HG03095 (cell line): ENCODE measurements around the gene CLDN9.

Experiments used
- ATAC-seq: cut with Tn5 transposase; IDR thresholded peaks from one replicate; pipeline ENCODE4 v1.9.1; 2021; ENCODE audit warnings: moderate library complexity; ENCODE audit not compliant: unreplicated experiment

Gene CLDN9

DNA sequence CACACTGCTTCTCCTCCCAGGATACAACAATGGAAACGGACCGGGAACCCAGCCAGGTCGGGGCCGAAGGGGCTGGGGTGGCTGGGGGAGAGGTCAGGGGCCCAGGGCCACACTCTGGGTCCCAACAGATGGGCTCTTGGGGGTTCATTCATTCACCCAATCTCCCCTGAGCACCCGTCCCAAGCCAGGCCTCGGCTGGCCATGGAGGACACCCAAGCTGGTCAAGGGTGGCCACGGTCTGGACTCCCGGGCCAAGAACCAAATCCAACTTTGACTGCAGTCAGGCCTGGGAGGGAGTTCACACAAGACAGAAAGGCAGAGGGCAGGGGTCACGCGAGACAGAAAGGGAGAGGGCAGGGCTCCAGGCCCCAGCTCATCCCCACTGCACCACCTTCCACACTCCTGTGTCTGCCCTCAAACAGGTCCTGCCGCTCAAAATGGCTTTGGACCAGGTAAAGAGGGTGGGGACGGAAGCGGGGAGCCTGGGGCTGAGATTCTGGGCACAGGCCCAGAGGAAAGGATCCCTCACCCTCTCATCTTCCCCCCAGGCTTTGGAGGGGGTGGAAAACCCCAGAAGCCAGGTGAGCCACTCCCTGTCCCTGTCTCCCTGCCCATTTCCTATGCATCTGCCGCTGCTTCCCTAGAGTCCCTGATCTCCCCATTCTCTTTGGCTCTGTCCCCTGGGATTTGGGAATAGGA lies 20.2 kb upstream of the CLDN9 start:
- no peak for ATAC-seq

DNA sequence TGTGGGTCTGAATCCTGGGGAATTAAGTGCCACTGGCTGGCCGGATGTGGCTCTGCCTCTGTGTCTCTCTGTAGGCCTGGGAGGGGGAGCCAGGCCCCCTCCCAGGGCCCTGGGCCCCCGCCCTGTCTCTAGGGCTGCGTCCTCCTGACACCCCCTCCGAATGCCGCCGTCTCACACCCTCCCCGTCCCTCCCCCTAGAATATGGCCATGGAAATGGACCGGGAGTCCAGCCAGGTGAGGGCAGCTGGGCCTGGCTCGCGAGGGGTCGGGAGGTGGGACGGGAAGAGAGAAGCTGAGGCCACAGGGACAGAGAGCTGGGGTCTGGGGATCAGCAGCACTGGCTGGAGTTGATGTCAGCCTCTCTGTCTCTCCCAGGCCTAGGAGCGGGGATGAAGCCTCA lies 16.4 kb upstream of the CLDN9 start:
- no peak for ATAC-seq

DNA sequence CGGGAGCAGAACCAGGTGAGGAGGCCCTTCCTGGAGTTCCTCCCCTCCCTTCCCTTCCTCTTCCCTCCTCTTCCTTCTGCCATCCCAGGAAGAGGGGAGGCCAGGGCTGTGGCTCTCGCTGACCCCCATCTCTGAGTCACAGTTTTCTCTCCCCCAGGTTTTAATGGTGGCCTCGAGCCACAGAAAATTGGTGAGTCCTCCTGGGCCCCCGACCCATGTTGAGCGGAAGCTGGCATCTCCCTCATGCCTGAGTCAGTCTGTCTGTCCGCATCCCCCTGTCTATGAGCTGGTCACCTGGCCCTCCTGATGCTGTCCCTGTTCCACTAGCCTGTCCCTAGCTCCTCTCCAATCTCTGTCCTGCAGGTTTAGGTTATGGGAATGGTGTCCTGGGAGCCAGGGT lies 12.8 kb upstream of the CLDN9 start:
- ATAC-seq = no peak

DNA sequence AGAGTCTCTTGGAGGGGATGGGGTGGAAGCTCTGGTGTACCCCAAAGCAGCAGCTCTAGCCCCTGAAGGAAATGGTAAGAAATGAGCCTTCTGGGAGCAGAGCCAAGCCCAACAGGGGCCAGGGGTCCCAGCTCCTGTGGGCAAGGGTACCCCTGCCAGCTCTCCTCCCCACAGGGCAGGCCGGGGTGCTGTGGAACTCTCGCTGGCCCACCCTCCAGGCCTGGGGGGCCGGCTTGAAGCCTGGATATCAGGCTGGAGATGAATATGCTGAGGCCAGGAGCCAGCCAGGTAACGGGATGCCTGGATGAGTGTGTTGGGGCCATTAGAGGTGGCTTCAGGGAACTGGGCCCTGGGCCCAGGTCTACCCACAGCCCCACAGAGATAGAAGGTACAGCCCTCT lies 12.2 kb upstream of the CLDN9 start:
- ATAC-seq = no peak

DNA sequence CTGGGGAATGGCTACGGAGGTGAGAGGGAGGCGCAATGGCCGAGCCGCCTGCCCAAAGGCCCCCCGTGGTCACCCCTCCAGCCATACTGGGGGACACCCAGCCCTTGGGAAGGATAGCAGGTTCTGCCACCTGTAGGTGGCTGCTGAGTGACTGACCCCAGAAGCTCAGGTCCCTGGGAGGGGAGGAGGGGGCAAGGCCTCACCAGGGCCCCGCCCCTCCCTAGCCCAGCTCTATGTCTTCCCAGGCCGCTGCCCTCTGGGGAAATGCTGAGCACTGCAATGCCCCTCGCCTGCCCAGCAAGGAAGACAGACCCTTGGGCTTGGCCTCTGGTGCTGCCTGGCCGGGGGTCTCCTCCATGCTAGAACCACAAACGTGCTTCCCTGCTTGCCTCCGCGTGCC lies 11.4 kb upstream of the CLDN9 start:
- no peak for ATAC-seq

DNA sequence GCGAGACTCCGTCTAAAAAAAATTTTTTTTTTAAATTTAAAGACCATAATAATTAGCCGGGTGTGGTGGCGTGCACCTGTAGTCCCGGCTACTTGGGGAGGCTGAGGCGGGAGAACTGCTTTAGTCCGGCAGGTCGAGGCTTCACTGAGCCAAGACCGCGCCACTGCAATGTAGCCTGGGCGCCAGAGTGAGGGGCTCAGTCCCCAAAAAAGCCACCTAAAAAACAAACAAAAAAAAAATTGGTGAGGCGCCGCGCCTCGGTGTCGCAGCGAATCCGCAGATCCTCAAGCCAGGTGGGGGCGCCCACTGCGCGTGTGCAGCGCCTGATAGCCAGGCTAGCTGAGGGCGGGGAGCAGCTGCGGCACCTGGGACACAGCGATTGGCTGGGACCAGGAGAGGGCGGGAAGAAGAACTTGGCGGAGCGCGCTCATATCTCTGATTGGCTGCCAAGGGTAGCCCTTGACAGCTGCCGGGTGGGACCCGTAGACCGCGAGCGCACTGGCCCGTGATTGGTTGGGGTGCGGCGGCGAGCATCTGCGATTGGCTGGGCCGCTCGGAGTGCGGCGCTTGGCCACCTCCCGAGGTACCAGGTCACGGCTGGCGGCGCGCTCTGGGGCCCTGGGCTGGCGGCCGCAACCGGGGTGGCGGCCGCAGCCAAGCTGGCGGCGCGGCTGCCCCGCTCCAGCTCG lies 9.0 kb upstream of the CLDN9 start:
- ATAC-seq = peak; percentile 92

DNA sequence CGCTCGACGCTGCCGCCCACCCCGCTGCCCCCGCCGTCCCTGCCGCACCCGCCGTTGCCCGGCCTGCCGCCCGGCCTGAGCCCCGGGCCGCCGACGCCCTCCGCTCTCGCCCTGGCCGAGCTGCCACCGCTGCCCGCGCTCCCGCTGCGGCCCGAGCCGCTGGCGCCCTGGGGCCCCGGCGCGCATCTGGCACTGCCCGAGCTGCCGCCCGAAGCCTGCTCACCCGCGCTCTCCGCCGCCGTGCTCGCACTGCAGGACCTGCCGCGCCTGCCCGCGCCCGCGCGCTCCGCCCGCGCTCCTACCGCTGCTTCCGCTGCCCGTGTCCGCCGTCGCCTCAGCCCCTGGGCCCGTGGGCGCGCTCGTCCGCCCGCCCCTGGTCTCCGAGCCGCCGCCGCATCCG lies 8.4 kb upstream of the CLDN9 start:
- no peak for ATAC-seq

DNA sequence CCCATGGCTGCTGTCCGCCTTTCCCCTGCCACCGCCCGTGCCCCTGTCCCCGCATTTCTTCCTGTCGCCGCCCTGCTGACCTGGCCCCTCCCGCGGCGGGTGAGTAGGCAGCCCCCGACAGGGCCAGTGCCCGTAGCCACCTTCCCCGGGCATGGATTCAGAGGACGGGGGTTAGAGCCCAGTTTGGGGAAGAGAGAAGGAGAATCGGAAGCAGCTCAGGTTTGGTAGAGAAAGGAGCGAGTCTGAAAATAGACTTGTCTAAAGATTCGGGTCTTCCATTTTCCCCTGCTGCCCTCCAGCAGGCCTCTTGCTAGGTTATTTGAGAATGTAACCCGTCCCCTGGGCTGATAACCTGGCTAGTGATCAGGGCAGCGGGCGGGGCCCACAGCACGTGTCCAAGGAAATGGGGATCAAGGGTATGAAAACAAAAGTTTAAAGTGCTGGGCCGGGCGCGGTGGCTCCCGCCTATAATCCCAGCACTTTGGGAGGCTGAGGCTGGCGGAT lies 7.9 kb upstream of the CLDN9 start:
- ATAC-seq = no peak

DNA sequence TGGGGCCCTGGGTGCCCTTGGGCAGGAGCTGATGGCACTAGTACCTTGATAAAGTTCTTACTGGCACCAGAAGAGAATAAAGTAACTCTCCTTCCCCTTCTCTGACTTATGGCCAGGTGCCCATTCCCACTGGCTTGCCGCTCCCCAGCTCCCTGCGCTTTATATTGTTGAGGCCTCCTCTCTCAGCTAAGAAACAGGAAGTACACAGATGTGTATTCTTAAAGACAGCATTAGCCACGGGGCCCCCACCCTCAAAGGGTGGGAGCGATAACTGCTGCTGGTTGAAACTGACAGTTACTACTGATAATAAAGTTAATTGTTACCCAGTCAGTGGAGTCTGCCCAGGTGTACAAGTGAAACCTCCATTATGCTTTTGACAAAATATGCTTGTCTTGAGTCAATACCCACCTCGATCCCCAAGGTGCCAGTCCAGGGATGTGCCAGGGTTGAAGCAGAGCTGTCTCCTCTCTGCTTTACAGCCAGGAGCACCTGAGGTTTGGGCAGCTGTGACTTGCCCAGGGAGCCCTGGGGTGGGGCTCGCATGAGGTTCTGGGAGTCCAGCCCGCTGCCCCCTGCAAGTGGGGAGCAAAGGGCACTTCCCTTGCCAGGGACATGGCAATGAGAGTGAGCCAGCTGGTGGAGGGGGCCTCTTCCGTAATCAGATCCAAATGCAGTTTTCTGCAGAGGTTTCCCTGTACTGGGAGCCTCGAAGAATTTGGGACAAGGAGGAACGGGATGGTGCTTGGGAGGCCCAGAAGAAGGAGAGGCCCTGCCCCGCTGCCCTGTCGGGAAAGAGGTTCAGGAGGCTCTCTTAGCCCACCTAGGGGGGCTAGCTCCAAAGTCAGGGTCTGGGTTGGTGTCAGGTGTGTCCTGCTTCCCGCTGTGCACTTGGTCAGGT lies 5.4 kb upstream of the CLDN9 start:
- no peak for ATAC-seq

DNA sequence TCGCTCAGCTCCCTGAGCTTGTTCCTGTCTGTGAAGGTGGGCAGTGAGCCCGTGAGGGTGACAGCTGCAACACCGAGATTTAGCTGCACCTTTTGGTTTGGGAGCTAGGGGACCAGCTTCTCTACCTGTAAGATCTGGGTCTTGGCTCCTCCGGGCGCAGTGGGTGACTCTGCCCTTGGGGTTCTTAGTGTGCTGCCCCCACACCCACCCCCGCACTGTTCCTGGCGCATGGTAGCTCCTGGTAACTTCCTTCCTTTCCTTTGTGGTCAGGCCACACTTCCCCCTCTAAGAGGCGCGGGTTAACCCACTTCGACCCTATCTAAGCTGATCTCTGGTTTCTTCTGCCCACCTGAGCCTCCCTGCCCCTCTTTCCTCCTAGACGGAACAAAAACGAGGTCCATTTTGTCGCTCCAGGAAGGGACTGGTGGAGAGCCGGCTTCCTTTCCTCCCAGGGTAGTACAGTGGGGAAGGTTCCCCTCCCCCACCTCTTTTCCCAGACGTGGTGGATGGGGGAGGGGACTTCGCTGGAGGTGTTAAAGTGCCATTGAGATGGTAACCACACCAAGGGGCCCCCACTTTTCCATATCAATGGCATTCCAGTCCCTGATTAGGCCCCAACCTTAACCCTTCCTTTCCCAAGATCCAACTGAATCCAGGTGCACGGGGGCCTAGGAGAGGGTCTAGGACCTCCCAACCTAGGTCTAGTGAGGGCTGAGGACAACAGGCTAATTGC lies 4.6 kb upstream of the CLDN9 start:
- no peak for ATAC-seq

DNA sequence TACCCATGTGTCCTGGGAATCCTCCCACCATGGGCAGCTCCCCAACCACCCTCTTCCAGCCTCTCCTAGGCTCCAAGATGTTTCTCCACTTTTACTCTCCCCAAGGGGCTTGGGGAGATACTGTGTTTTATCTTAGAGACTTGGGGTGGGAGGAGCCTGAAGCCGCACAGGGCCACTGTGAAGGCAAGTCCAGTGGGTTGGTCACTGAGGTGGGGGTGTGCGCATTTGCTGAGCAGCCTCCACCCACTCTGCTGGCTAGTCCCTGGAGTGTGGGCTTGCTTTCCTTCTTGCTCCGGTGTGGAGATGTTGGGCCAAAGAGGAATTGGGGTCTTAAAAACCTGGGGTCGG lies 4.1 kb upstream of the CLDN9 start:
- ATAC-seq = no peak

DNA sequence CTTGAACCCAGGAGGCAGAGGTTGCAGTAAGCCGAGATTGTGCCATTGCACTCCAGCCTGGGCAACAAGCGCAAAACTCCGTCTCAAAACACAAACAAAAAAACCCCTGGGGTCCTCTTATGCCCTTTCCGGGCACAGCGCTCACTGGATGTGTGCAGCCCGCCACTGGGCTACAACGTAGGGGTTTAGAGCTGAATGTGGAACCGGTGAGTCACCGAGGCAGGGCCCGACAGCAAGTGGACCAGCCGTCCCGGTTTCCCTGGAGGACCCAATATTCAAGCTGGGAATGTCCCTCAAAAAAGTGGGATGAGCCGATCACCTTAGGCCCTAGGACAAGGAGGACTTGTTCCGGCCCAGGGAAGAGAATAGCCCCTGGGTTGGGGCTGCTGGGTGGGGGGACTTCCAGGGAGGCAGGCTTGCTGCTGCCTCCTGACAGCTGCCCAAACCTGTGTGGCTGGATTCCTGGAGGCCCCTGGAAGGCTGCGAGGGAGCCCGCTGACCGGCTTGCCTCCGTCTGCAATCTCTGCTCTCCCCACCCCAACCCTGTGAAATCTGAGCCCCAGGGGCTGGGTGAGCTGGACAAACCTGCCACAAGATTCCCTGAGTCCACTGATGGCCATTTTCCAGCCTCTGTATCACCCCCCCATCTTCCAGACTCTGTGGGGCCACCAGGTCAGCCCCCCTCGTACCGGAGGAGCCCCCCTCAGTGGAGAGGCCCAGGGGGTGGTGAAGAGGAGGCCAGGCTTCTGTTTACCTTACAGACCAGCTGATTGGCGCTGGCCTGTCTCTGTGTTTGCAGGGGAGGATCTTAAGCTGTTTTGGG lies 2.9 kb upstream of the CLDN9 start:
- ATAC-seq = no peak

DNA sequence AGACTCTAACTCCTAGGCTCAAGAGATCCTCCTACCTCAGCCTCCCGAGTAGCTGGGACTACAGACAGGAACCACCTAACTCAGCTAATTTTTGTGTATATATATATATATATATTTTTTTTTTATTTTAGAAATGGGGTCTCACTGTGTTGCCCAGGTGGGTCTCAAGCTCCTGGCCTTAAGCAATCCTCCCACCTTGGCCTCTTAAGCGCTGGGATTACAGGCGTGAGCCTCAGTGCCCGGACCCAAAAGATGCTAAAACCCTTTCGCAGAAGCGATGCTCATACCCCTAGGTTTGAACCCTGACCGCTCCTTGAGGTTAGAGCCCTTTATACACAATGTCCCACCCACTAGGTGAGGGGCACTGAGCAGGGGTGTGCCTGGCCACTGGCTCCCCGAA lies 2.2 kb upstream of the CLDN9 start:
- ATAC-seq = no peak

DNA sequence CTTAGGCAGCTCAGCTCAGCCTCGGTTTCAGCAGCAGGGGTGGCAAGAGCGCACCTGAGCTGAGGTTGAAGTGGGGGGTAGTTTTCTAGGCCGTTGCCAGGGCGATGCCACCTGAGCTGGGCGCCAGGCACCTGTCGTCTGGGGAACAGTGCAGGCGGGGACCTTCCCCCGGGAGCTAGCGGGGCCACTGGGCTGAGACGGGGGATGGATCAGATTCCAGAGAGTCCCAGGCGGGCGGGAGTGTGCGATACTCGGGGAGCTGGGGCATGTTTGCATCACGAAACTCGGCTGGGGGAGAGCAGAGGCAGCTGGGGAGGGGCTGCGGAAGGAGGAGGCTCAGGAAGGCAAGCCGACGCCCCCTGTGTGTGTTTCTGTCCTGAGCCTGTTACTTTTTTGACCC lies 477 bp upstream of the CLDN9 start:
- ATAC-seq = no peak

DNA sequence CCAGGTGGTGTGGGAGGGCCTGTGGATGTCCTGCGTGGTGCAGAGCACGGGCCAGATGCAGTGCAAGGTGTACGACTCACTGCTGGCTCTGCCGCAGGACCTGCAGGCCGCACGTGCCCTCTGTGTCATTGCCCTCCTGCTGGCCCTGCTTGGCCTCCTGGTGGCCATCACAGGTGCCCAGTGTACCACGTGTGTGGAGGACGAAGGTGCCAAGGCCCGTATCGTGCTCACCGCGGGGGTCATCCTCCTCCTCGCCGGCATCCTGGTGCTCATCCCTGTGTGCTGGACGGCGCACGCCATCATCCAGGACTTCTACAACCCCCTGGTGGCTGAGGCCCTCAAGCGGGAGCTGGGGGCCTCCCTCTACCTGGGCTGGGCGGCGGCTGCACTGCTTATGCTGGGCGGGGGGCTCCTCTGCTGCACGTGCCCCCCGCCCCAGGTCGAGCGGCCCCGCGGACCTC lies 798 bp downstream of the CLDN9 start:
- ATAC-seq = no peak

DNA sequence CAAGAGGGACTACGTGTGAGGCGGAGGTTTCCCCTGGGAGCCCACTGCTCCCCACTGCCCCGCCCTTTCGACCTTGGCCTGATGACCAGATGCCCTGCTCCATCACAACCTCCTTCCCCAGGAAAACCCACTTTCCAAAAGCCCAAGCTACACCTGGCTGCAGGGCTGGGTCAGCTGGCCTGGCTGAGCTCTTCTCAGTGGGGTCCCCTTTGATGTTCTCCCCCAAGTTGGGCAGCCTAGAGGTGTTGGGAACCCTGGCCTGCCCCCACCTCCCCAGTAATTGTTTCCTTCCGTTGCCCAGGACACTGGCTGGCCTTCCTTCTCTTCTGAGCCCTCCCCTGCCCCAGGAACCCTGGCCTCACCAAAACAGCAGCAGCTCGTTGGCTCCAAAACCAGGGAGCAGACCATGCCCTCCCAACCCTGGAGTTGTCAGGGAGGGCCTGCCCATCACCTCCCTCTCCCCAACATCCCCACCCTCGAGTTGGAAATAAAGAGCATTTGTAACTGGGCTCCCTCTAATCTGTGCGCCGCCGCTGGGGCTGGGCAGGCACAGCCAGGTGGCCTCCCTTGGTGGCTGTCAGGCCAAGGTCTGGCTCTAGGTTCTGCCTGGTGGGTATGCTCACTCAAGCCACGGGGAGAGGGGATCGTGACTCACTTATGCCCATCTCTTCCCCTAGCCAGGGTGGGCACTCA lies 1.4 kb downstream of the CLDN9 start:
- ATAC-seq = no peak

DNA sequence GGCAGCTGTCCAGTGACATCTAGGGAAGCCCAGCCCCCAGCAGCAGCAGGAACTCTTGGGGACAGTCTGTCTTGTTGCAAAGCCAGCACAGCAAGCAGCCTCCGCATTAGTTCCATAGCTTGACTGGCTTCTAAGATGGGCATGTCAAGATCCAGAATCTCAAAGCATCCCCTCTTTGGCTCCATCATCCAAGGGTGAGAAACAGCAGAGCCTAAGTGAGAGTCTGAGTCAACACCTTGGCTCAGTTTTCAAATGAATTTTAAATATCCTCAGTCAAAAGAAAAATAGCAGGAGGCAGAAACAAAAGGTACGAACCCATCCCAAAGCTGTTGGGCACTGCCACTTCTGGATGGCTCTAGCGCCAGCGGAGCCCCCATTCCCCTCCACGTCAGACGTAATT lies 2.2 kb downstream of the CLDN9 start:
- ATAC-seq = no peak

DNA sequence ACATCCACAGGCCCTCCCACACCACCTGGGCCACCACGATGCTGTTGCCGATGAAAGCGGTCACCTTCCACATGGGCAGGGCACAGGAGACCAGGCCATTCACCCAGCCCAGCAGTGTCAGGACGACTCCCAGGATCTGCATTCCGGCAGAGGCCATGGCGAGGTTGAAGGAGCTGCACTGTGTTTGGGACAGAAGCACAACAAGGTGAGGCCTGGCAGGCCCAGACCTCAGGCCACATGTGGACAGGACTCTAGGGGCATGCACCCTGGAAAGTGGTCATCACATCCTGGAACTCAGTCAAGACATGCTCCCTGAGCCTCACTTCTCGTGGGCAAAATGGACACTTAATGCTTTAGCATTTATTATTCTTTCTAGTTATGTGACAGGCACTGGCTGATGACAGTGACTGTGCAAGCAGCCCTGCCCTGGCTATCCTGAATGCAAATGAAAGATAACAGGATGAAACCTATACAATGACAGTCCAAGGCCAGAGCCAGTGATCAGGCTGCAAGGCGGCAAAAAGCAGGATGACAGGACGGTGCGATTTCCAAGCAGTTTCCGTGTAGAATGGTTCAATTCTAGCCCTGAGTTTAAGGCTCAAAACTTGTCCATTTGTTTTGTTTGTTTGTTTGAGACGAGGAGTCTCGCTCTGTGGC lies 3.3 kb downstream of the CLDN9 start:
- no peak for ATAC-seq

DNA sequence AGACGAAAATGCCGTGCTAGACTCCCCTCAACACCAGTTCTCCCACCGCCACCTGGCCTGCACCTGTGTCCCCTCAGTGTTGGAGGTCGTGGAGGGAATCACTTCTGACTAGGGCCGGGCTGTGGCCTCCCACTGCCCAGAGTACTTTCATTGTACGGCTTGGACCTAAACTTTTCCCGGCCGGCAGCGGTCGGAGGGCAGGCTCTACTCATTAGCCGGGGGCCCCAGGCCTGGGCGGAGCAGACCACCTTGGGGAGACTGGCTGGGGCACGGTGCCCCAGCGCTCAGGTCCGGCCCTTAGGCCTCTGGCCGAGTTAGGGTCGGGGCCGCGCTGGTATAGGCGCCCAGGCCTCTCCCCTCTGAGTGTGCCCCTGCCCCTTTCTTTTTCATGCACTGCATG lies 4.6 kb downstream of the CLDN9 start:
- ATAC-seq = no peak
